Stomach (tissue), 9 donors: ENCODE results near the gene METTL24. TPM values are rescaled to one million over a fixed set of nuclear protein-coding genes. Genes with fewer than 3 reads are reported as not detected.
A peak's percentile ranks its signal among the peaks of the same experiment; 100 is the strongest.

Experiments
- DNase-seq, 2 donors: peaks; one replicate each; pipeline versions ENCODE4 v3.0.0 to v3.0.0-alpha.2; 2013 to 2019
- H3K27ac ChIP-seq, 5 donors: fragments of 200-600 bp in 4 of 5; sonication (generic) in 4 of 5; one replicate each; pipeline ENCODE4 v1.5.1; 2013 to 2019; ENCODE audit warnings: mild to moderate bottlenecking in 1 of 5, moderate library complexity in 1 of 5
- H3K27me3 ChIP-seq, 3 donors: fragments of 200-600 bp; sonication (generic); one replicate each; pipeline ENCODE4 v1.5.1; 2017 to 2019; ENCODE audit warnings: mixed run types in 1 of 3
- H3K36me3 ChIP-seq, 4 donors: fragments of 200-600 bp; sonication (generic); 1 replicate in 3 of 4; 2 replicates in 1 of 4; pipeline ENCODE4 v1.5.1; 2016 to 2019
- H3K4me1 ChIP-seq, 4 donors: fragments of 200-600 bp; sonication (generic); one replicate each; pipeline ENCODE4 v1.5.1; 2016 to 2019
- H3K4me3 ChIP-seq, 4 donors: fragments of 200-600 bp; sonication (generic) in 3 of 4; one replicate each; pipeline ENCODE4 v1.5.1; 2016 to 2019; ENCODE audit warnings: mild to moderate bottlenecking in 1 of 4
- H3K9me3 ChIP-seq, 4 donors: fragments of 200-600 bp; sonication (generic); one replicate each; pipeline ENCODE4 v1.5.1; 2016 to 2019
- EP300 ChIP-seq: sonication (generic); formaldehyde crosslinking; IDR thresholded peaks from one replicate; pipeline ENCODE4 v1.6.1; 2017; ENCODE audit warnings: antibody characterized with exemption
- POLR2A ChIP-seq, 4 donors: fragments of 450-650 bp; IDR thresholded peaks; one replicate each; pipeline ENCODE4 v1.6.1; 2016; ENCODE audit warnings: antibody characterized with exemption in 4 of 4, control low read depth in 2 of 4, mild to moderate bottlenecking in 1 of 4, moderate library complexity in 1 of 4
- POLR2AphosphoS5 ChIP-seq, 3 donors: sonication (generic); formaldehyde crosslinking; IDR thresholded peaks; one replicate each; pipeline ENCODE4 v1.6.1; 2016; ENCODE audit warnings: antibody characterized with exemption in 3 of 3
- WGBS, 5 donors: extraction: QIAGEN DNeasy Blood & Tissue Kit in 3 of 5; methylation state at CpG; one replicate each; pipeline versions ENCODE4 v1.1.5 to v1.1.7; 2013 to 2018; 5-methylcytosine and 5-hydroxymethylcytosine counted together
- intact Hi-C: fragments of 100-400 bp; cut with DNase I; formaldehyde crosslinking; loops from one replicate; pipeline ENCODE4 v1.15.1; 2023; ENCODE audit warnings: low total_unique reads
- polyA plus RNA-seq, 3 donors: library from polyadenylated mRNA; stranded (reverse); fragments of 200-250 nt; gene quantifications; one replicate each; pipeline ENCODE4 v1.2.3, GENCODE V29; 2013
- total RNA-seq, 5 donors: library from RNA; depleted of rRNA; stranded (reverse); fragments of >200 nt; gene quantifications; one replicate each; pipeline versions ENCODE4 v1.1.0 to v1.2.3, GENCODE V29; 2014 to 2016
- TF ChIP-seq, protein P1 (sequence below), 7 experiments: fragments of 450-650 bp in 4 of 7; fragments of 200-600 bp in 3 of 7; sonication (generic) in 3 of 7; IDR thresholded peaks; one replicate each; pipeline ENCODE4 v1.5.1; 2016 to 2019; ENCODE audit warnings: antibody characterized with exemption in 7 of 7, control low read depth in 2 of 7, mild to moderate bottlenecking in 1 of 7
- donor health status: healthy with polysubstance abuse.
- donor health status: Bipolar disorder and iron deficiency.
- donor health status: healthy.

METTL24 gene
- total and polyA plus RNA-seq, 8 donors: 0.55 to 25.8 (median 2.8) TPM; not detected in 1

DNA sequence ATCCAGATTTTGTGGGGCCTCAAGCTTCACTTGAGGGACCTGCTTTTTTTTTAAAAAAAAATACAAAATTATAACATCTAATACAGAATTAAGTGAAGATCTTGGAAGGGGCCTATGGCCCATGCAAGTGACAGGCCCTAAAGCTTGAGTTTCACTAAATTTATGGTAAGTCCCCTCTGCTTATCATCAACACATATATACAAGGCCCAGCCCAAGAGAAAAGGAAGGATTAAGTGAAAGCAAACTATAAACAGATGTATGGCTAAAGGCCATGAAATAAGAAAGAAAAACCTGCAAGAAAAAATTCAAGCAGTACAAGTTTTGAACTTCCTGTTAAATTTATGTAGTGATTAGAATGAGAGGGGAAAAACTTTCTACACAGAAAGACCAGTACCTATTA, 91.2 kb downstream of the METTL24 start:
- Histone ChIP-seq H3K4me1 (no peaks in the 10 kb centered on the region), H3K9me3 (no peaks in the 10 kb centered on the region), H3K4me3 (no peak overlapping the region), H3K27me3 (no peaks in the 10 kb centered on the region), H3K27ac (no peak overlapping the region), H3K36me3 (peaks cover 0 to 4% (median 0%) of the 10 kb centered on the region in 4 donors)
- intact Hi-C loops: no loop called here
- peak in 1 of 2 donors; percentile 12 for DNase-seq
- TF ChIP-seq, protein P1, sequence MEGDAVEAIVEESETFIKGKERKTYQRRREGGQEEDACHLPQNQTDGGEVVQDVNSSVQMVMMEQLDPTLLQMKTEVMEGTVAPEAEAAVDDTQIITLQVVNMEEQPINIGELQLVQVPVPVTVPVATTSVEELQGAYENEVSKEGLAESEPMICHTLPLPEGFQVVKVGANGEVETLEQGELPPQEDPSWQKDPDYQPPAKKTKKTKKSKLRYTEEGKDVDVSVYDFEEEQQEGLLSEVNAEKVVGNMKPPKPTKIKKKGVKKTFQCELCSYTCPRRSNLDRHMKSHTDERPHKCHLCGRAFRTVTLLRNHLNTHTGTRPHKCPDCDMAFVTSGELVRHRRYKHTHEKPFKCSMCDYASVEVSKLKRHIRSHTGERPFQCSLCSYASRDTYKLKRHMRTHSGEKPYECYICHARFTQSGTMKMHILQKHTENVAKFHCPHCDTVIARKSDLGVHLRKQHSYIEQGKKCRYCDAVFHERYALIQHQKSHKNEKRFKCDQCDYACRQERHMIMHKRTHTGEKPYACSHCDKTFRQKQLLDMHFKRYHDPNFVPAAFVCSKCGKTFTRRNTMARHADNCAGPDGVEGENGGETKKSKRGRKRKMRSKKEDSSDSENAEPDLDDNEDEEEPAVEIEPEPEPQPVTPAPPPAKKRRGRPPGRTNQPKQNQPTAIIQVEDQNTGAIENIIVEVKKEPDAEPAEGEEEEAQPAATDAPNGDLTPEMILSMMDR (IDR thresholded peaks at IDR 0.05): no peak
- no peak for TF ChIP-seq POLR2AphosphoS5 (IDR thresholded peaks at IDR 0.05)
- TF ChIP-seq EP300: no peak
- TF ChIP-seq POLR2A (IDR thresholded peaks at IDR 0.05): no peak

DNA sequence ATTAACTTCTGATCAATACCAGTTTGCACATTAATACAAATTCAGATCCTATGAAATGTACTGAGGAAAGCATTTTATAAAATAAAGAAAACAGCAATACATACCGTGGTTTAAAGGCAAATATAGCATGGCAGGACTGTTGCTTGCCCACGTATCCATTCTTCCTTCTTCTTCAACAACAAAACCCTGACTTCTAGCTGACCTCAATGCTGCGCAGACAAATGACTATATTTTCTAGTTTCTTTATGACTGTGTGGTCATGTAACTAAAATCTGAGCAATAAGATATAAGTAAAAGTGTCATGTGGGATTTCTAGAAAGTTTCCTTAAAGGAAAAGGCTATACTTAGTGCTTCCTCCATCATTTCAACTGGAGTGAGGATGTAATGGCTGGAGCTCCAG, 92.9 kb downstream of the METTL24 start:
- intact Hi-C loops: no loop called here
- 81 to 85% (median 81%) methylated on average over 3 of the region's 3 CpGs for WGBS, 5 donors

DNA sequence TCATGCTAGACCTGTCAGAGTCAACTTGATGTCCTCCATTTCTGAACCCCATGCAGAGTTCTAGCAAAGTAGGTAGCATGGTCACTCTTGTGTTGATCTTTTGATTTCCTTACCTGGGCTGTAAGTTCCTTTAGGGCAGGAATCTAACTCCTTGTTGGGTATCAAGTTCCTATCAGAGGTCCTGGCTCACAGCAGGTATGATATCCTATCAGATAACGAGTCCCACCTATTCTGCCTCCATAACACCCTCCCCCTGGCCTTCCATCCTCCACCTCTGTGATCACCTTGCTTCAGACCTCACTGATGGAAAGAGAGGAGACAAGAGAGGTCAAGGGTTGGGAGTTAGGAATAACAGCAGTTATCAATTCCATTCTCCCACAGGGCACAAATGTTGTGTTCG, 101.8 kb downstream of the METTL24 start:
- Histone ChIP-seq H3K4me1 (no peaks in the 10 kb centered on the region), H3K27me3 (no peaks in the 10 kb centered on the region), H3K9me3 (peaks cover 0 to 7% (median 3%) of the 10 kb centered on the region in 4 donors), H3K36me3 (peaks cover 0 to 6% (median 0%) of the 10 kb centered on the region in 4 donors), H3K27ac (no peak overlapping the region), H3K4me3 (no peak overlapping the region)
- TF ChIP-seq POLR2AphosphoS5 (IDR thresholded peaks at IDR 0.05): no peak
- no peak for TF ChIP-seq EP300
- TF ChIP-seq, protein P1 (IDR thresholded peaks at IDR 0.05): no peak
- TF ChIP-seq POLR2A (IDR thresholded peaks at IDR 0.05): no peak
- intact Hi-C loops: no loop called here
- no peak for DNase-seq
- WGBS, 5 donors: 70 to 84% (median 83%) methylated on average over 2 of the region's 2 CpGs

More for the DNA sequence above, 92.9 kb downstream of the METTL24 start:
- H3K36me3 ChIP-seq: peaks cover 0 to 4% (median 0%) of the 10 kb centered on the region in 4 donors
- no peak overlapping the region for H3K27ac ChIP-seq
- no peaks in the 10 kb centered on the region for H3K4me1 ChIP-seq
- H3K9me3 ChIP-seq: no peaks in the 10 kb centered on the region
- no peak for DNase-seq
- no peak overlapping the region for H3K4me3 ChIP-seq
- TF ChIP-seq EP300 (no peak), POLR2AphosphoS5 (IDR thresholded peaks at IDR 0.05) (no peak), POLR2A (IDR thresholded peaks at IDR 0.05) (no peak)
- TF ChIP-seq, protein P1 (IDR thresholded peaks at IDR 0.05): no peak
- H3K27me3 ChIP-seq: no peaks in the 10 kb centered on the region

DNA sequence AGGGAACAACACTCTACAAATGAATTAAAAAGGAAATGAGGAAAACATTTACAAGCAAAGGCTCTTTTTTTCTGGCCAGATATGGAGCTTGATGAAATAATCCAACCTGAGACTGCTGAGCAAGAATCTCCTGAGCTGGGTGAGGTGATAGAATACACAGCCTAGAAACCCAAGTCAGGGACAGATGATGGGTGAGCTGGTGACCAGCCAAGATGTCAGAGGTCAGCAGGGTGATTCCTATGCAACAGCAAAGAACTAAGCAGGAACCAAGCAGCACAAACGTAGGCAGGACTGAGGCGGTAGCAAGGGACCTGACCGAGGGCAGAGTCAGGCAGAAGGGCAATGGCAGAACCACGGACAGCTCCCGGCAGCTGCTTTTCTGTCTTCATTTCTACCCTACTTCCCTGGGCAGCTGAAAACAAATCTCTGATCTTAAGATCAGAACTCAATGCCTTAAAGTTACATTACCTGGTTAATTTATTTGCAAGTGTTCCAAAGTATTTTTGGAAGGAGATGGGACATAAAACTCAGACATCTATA, 102.9 kb downstream of the METTL24 start:
- Histone ChIP-seq H3K27me3 (no peaks in the 10 kb centered on the region), H3K27ac (no peak overlapping the region), H3K4me1 (no peaks in the 10 kb centered on the region), H3K9me3 (peaks cover 0 to 7% (median 3%) of the 10 kb centered on the region in 4 donors), H3K36me3 (peaks cover 0 to 6% (median 0%) of the 10 kb centered on the region in 4 donors), H3K4me3 (no peak overlapping the region)
- intact Hi-C loops: no loop called here
- DNase-seq: peak in 1 of 2 donors; percentile 75
- TF ChIP-seq POLR2AphosphoS5 (IDR thresholded peaks at IDR 0.05): no peak
- TF ChIP-seq POLR2A (IDR thresholded peaks at IDR 0.05): no peak
- TF ChIP-seq EP300: no peak
- TF ChIP-seq, protein P1 (IDR thresholded peaks at IDR 0.05): no peak
- 10 to 25% (median 19%) methylated on average over 5 of the region's 5 CpGs for WGBS, 5 donors
